ENCODE data around the gene ARPC3. TPM values are rescaled to one million over a fixed set of nuclear protein-coding genes. Genes with fewer than 3 reads are reported as not detected.
"Not testable (repeated sequence)": the region's sequence is repeated elsewhere in the genome, so short reads cannot be mapped to it uniquely, and the experiment has no call there.

Gene ARPC3
- total and polyA plus RNA-seq, 2 experiments from 2014 or later = 94.0 to 245 TPM

GRCh38 chr12:110451263-110451662, 1.1 kb upstream of the ARPC3 start:
- peaks cover 29% of the 10 kb centered on the region for H3K36me3 ChIP-seq
- peak overlapping the region; percentile 54 for H3K27ac ChIP-seq
- no peak for TF ChIP-seq CTCF (IDR thresholded peaks at IDR 0.05; ENCODE audit: low read depth, low read length)

GRCh38 chr12:110444455-110444854, 5.7 kb downstream of the ARPC3 start:
- peaks cover 38% of the 10 kb centered on the region for H3K36me3 ChIP-seq
- no peaks in the 10 kb centered on the region for H3K4me1 ChIP-seq (ENCODE audit: low read depth)
- H3K9me3 ChIP-seq (ENCODE audit: low read depth) = no peaks in the 10 kb centered on the region
- DNase-seq (ENCODE audit: low read depth in 1 of 2, low spot score in 1 of 2) = no peak
- no peaks in the 10 kb centered on the region for H3K27me3 ChIP-seq
- H3K27ac ChIP-seq = no peak overlapping the region
- TF ChIP-seq CTCF (IDR thresholded peaks at IDR 0.05; ENCODE audit: low read depth, low read length) = no peak
- H3K4me3 ChIP-seq = no peak overlapping the region

More at GRCh38 chr12:110451263-110451662, 1.1 kb upstream of the ARPC3 start:
- no peaks in the 10 kb centered on the region for H3K9me3 ChIP-seq (ENCODE audit: low read depth)
- DNase-seq (ENCODE audit: low read depth in 1 of 2, low spot score in 1 of 2) = no peak
- no peaks in the 10 kb centered on the region for H3K4me1 ChIP-seq (ENCODE audit: low read depth)
- H3K4me3 ChIP-seq = no peak overlapping the region
- H3K27me3 ChIP-seq = no peaks in the 10 kb centered on the region

GRCh38 chr12:110436231-110436630, 13.9 kb downstream of the ARPC3 start:
- Histone ChIP-seq H3K27ac (peak overlapping the region; percentile 13), H3K4me1 (ENCODE audit: low read depth) (no peaks in the 10 kb centered on the region), H3K27me3 (no peaks in the 10 kb centered on the region), H3K4me3 (no peak overlapping the region), H3K36me3 (peaks cover 44% of the 10 kb centered on the region), H3K9me3 (ENCODE audit: low read depth) (no peaks in the 10 kb centered on the region)
- TF ChIP-seq CTCF (IDR thresholded peaks at IDR 0.05; ENCODE audit: low read depth, low read length) = no peak
- DNase-seq (ENCODE audit: low read depth in 1 of 2, low spot score in 1 of 2) = peak in 1 of 2 donors; percentile 15

- Histone ChIP-seq H3K4me1 (ENCODE audit: low read depth) (no peaks in the 10 kb centered on the region), H3K27ac (peak overlapping the region; percentile 64), H3K9me3 (ENCODE audit: low read depth) (no peaks in the 10 kb centered on the region), H3K4me3 (peak overlapping the region; percentile 27), H3K27me3 (no peaks in the 10 kb centered on the region), H3K36me3 (peaks cover 21% of the 10 kb centered on the region)
- no peak for TF ChIP-seq CTCF (IDR thresholded peaks at IDR 0.05; ENCODE audit: low read depth, low read length)
- no peak for DNase-seq (ENCODE audit: low read depth in 1 of 2, low spot score in 1 of 2)
These were observed 18.1 kb downstream of the ARPC3 start for GRCh38 chr12:110431957-110432587.

- H3K27me3 ChIP-seq; DNase-seq (ENCODE audit: low read depth in 1 of 2, low spot score in 1 of 2); H3K36me3 ChIP-seq; H3K27ac ChIP-seq; H3K4me1 ChIP-seq (ENCODE audit: low read depth); H3K4me3 ChIP-seq; H3K9me3 ChIP-seq (ENCODE audit: low read depth): not testable (repeated sequence)
These were observed 20.5 kb downstream of the ARPC3 start for GRCh38 chr12:110429676-110430075.

GRCh38 chr12:110426406-110426805, 23.7 kb downstream of the ARPC3 start:
- Histone ChIP-seq H3K9me3 (ENCODE audit: low read depth) (no peaks in the 10 kb centered on the region), H3K4me3 (no peak overlapping the region), H3K27ac (no peak overlapping the region), H3K4me1 (ENCODE audit: low read depth) (peaks cover 2% of the 10 kb centered on the region), H3K27me3 (no peaks in the 10 kb centered on the region), H3K36me3 (no peaks in the 10 kb centered on the region)
- DNase-seq (ENCODE audit: low read depth in 1 of 2, low spot score in 1 of 2) = no peak
- no peak for TF ChIP-seq CTCF (IDR thresholded peaks at IDR 0.05; ENCODE audit: low read depth, low read length)
